CD8-positive, alpha-beta memory T cell (primary cell): Measurements from ENCODE around the gene EPHA6. TPM values are rescaled to one million over a fixed set of nuclear protein-coding genes. Genes with fewer than 3 reads are reported as not detected.

Experiments
- CTCF ChIA-PET: fragments of 350-600 bp; sonication (Branson Sonifier 250); formaldehyde crosslinking; loops from one replicate; lab custom pipeline; 2021; ENCODE audit warnings: antibody characterized with exemption; lab: Charles Lee
- POLR2A ChIA-PET: fragments of 350-600 bp; sonication (Branson Sonifier 250); formaldehyde crosslinking; loops from one replicate; lab custom pipeline; 2021; ENCODE audit warnings: antibody characterized with exemption; lab: Charles Lee
- DNase-seq, 5 donors: peaks; one replicate each; pipeline versions ENCODE4 v3.0.0 to v3.0.0-alpha.2; 2020 to 2022; ENCODE audit warnings: mixed read lengths in 1 of 5
- H3K27ac ChIP-seq: one replicate; pipeline ENCODE4 v1.7.0; 2013; ENCODE audit warnings: low read depth, mild to moderate bottlenecking, low read length, moderate library complexity
- H3K27me3 ChIP-seq: 2 replicates; pipeline ENCODE4 v1.7.0; 2013; ENCODE audit warnings: low read length, mild to moderate bottlenecking; ENCODE audit not compliant: insufficient read depth, poor library complexity, severe bottlenecking
- H3K36me3 ChIP-seq: 2 replicates; pipeline ENCODE4 v1.7.0; 2013; ENCODE audit warnings: mild to moderate bottlenecking, low read length, moderate library complexity; ENCODE audit not compliant: insufficient read depth
- H3K4me1 ChIP-seq: 2 replicates; pipeline ENCODE4 v1.7.0; 2013; ENCODE audit warnings: mild to moderate bottlenecking, low read length, moderate library complexity; ENCODE audit not compliant: insufficient read depth
- H3K4me3 ChIP-seq: 2 replicates; pipeline ENCODE4 v1.7.0; 2013; ENCODE audit warnings: mild to moderate bottlenecking, low read length
- H3K9me3 ChIP-seq: 2 replicates; pipeline ENCODE4 v1.7.0; 2013; ENCODE audit warnings: mild to moderate bottlenecking, low read length
- H3K27ac Mint-ChIP-seq, 8 donors: one replicate each; pipeline ENCODE4 v1.8.0; 2020 to 2021; ENCODE audit warnings: mixed read lengths in 8 of 8, mild to moderate bottlenecking in 6 of 8, inconsistent platforms in 3 of 8, moderate library complexity in 3 of 8
- H3K27me3 Mint-ChIP-seq, 2 donors: one replicate each; pipeline ENCODE4 v1.8.0; 2020 to 2021; ENCODE audit warnings: mixed read lengths in 2 of 2, mild to moderate bottlenecking in 1 of 2, moderate library complexity in 1 of 2
- H3K36me3 Mint-ChIP-seq, 3 donors: one replicate each; pipeline ENCODE4 v1.8.0; 2020 to 2021; ENCODE audit warnings: mixed read lengths in 3 of 3, inconsistent platforms in 1 of 3, mild to moderate bottlenecking in 1 of 3
- H3K4me1 Mint-ChIP-seq, 3 donors: one replicate each; pipeline ENCODE4 v1.8.0; 2020 to 2021; ENCODE audit warnings: mixed read lengths in 3 of 3, inconsistent platforms in 1 of 3, mild to moderate bottlenecking in 1 of 3
- H3K4me3 Mint-ChIP-seq, 7 donors: one replicate each; pipeline ENCODE4 v1.8.0; 2020 to 2021; ENCODE audit warnings: mixed read lengths in 7 of 7, mild to moderate bottlenecking in 6 of 7, moderate library complexity in 4 of 7, inconsistent platforms in 2 of 7
- H3K9me3 Mint-ChIP-seq, 5 donors: one replicate each; pipeline ENCODE4 v1.8.0; 2020 to 2022; ENCODE audit warnings: mixed read lengths in 5 of 5, mild to moderate bottlenecking in 3 of 5, moderate library complexity in 2 of 5, inconsistent platforms in 1 of 5
- polyA plus RNA-seq: library from polyadenylated mRNA; unstranded; fragments of 300-500 nt; fragmentation: Illumina TruSeq; gene quantifications from one replicate; pipeline ENCODE4 v1.2.3, GENCODE V29; 2021
- total RNA-seq, 2 experiments: library from RNA; stranded (reverse); gene quantifications; one replicate each; pipeline ENCODE4 v1.2.3, GENCODE V29; 2021

Gene EPHA6
- total and polyA plus RNA-seq, 3 experiments from 2014 or later = not detected

DNA sequence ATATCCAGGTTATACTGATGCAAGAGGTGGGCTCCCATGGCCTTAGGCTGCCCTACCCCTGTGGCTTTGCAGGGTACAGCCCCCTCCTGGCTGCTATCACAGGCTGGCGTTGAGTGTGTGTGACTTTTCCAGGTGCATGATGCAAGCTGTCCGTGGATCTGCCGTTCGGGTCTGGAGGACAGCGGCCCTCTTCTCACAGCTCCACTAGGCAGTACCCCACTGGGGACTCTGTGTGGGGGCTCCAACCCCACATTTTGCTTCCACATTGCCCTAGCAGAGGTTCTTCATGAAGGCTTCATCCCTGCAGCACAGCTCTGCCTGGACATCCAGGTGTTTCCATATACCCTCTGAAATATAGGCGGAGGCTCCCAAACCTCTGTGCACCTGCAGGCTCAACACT is 610.6 kb downstream of the EPHA6 start:
- H3K9me3 Mint-ChIP-seq = peaks cover 1 to 23% (median 10%) of the 10 kb centered on the region in 5 donors
- Histone ChIP-seq H3K4me1 (no peaks in the 10 kb centered on the region), H3K9me3 (no peaks in the 10 kb centered on the region), H3K27me3 (no peaks in the 10 kb centered on the region), H3K4me3 (no peak overlapping the region), H3K36me3 (no peaks in the 10 kb centered on the region), H3K27ac (no peak overlapping the region)
- no peak overlapping the region for H3K4me3 Mint-ChIP-seq
- ChIA-PET CTCF (no interaction called here), POLR2A (no interaction called here)
- H3K27ac Mint-ChIP-seq = no peak overlapping the region
- H3K27me3 Mint-ChIP-seq = no peaks in the 10 kb centered on the region
- H3K4me1 Mint-ChIP-seq = no peaks in the 10 kb centered on the region
- no peak for DNase-seq
- H3K36me3 Mint-ChIP-seq = no peaks in the 10 kb centered on the region

GRCh38 chr3:97430601-97431000 is 616.2 kb downstream of the EPHA6 start:
- Histone ChIP-seq H3K4me3 (no peak overlapping the region), H3K27ac (no peak overlapping the region), H3K9me3 (no peaks in the 10 kb centered on the region), H3K4me1 (no peaks in the 10 kb centered on the region), H3K27me3 (no peaks in the 10 kb centered on the region), H3K36me3 (no peaks in the 10 kb centered on the region)
- ChIA-PET POLR2A (no interaction called here), CTCF (no interaction called here)
- Mint-ChIP-seq H3K27ac (no peak overlapping the region), H3K4me3 (no peak overlapping the region), H3K4me1 (no peaks in the 10 kb centered on the region), H3K9me3 (peaks cover 1 to 17% (median 4%) of the 10 kb centered on the region in 5 donors), H3K36me3 (no peaks in the 10 kb centered on the region), H3K27me3 (no peaks in the 10 kb centered on the region)
- DNase-seq = no peak

DNA sequence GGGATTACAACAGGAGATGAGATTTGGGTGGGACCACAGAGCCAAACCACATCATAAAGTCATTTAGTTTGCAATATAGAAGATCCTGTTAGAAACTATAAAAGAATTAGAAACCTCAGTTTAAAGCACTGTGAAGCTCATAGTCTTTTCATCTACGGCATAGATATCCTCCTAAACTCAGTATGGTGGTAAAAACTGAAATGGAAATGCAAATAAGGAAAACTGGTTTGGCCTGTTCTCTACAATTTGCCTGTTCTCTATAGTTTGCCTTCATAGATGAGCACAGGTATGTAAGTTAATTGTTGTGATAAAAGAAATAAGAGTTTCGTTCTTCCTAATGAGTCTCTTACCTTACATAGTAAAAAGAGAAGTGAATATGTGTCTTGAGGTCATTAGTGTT is 618.5 kb downstream of the EPHA6 start:
- no peak overlapping the region for H3K27ac Mint-ChIP-seq
- no peaks in the 10 kb centered on the region for H3K9me3 ChIP-seq
- H3K27ac ChIP-seq = no peak overlapping the region
- H3K36me3 Mint-ChIP-seq = no peaks in the 10 kb centered on the region
- no peak overlapping the region for H3K4me3 ChIP-seq
- ChIA-PET CTCF (no interaction called here), POLR2A (no interaction called here)
- no peaks in the 10 kb centered on the region for H3K4me1 ChIP-seq
- H3K27me3 Mint-ChIP-seq = no peaks in the 10 kb centered on the region
- no peaks in the 10 kb centered on the region for H3K36me3 ChIP-seq
- no peaks in the 10 kb centered on the region for H3K27me3 ChIP-seq
- H3K4me3 Mint-ChIP-seq = no peak overlapping the region
- H3K9me3 Mint-ChIP-seq = no peaks in the 10 kb centered on the region
- no peaks in the 10 kb centered on the region for H3K4me1 Mint-ChIP-seq
- DNase-seq = no peak

GRCh38 chr3:97438131-97438530 is 623.7 kb downstream of the EPHA6 start:
- Mint-ChIP-seq H3K9me3 (peaks cover 0 to 4% (median 0%) of the 10 kb centered on the region in 5 donors), H3K4me1 (no peaks in the 10 kb centered on the region)
- H3K27me3 ChIP-seq = no peaks in the 10 kb centered on the region

DNA sequence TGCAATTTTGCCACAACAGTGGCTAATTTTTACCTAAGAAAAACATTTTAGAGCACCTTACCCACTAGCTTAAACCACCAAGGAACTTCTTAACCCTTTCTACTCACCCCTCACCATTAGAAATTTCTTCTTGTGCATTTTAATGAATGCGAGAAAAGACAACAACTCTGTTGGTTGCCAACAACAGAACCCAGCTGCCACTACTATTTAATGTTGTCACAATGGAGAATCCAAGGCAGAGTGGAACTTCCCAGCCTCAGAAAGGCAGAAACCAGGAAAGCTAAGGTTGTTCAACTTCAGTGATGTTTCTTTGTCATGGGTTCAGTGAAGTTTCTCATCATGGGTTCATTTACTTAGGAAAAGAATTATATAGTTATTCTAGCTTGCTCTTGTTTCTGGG is 625.0 kb downstream of the EPHA6 start:
- Mint-ChIP-seq H3K27ac (no peak overlapping the region), H3K9me3 (peaks cover 0 to 4% (median 0%) of the 10 kb centered on the region in 5 donors), H3K36me3 (no peaks in the 10 kb centered on the region), H3K4me1 (no peaks in the 10 kb centered on the region), H3K4me3 (no peak overlapping the region), H3K27me3 (no peaks in the 10 kb centered on the region)
- no peaks in the 10 kb centered on the region for H3K36me3 ChIP-seq
- ChIA-PET POLR2A (no interaction called here), CTCF (no interaction called here)
- H3K4me1 ChIP-seq = no peaks in the 10 kb centered on the region
- no peak overlapping the region for H3K4me3 ChIP-seq
- H3K27me3 ChIP-seq = no peaks in the 10 kb centered on the region
- no peak overlapping the region for H3K27ac ChIP-seq
- no peaks in the 10 kb centered on the region for H3K9me3 ChIP-seq
- no peak for DNase-seq

More at GRCh38 chr3:97438131-97438530, 623.7 kb downstream of the EPHA6 start:
- DNase-seq = no peak
- Mint-ChIP-seq H3K36me3 (no peaks in the 10 kb centered on the region), H3K4me3 (no peak overlapping the region), H3K27me3 (no peaks in the 10 kb centered on the region), H3K27ac (no peak overlapping the region)
- no peak overlapping the region for H3K4me3 ChIP-seq
- no peak overlapping the region for H3K27ac ChIP-seq
- no peaks in the 10 kb centered on the region for H3K9me3 ChIP-seq
- POLR2A ChIA-PET = no interaction called here
- CTCF ChIA-PET = no interaction called here
- H3K36me3 ChIP-seq = no peaks in the 10 kb centered on the region
- no peaks in the 10 kb centered on the region for H3K4me1 ChIP-seq

- H3K9me3 Mint-ChIP-seq = peaks cover 0 to 2% (median 0%) of the 10 kb centered on the region in 5 donors
- POLR2A ChIA-PET = no interaction called here
Observed at GRCh38 chr3:97464035-97464434, 649.6 kb downstream of the EPHA6 start.

DNA sequence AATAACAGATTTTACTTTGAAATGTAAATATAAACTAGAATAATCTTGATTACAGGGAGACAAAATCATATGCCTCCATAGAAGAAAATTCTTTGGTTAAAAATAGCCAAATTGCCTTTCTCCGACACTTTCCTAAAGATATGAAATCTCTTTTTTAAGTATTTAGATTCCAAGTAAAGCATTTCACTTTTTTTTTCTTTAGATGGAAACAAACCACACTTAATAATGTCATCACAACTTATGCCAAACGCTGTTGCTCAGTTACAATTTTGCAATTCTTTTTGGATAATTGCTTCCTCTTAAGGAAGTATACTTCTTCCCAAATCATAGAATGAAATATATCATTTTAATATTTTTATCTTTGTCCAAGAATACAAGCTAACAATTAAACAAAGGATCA is 656.1 kb downstream of the EPHA6 start:
- Histone ChIP-seq H3K4me3 (no peak overlapping the region), H3K27ac (no peak overlapping the region), H3K27me3 (no peaks in the 10 kb centered on the region), H3K9me3 (no peaks in the 10 kb centered on the region), H3K4me1 (no peaks in the 10 kb centered on the region), H3K36me3 (no peaks in the 10 kb centered on the region)
- POLR2A ChIA-PET = no interaction called here
- no peak overlapping the region for H3K4me3 Mint-ChIP-seq
- no peaks in the 10 kb centered on the region for H3K27me3 Mint-ChIP-seq
- CTCF ChIA-PET = no interaction called here
- peaks cover 0 to 8% (median 0%) of the 10 kb centered on the region in 5 donors for H3K9me3 Mint-ChIP-seq
- no peaks in the 10 kb centered on the region for H3K4me1 Mint-ChIP-seq
- DNase-seq = no peak
- H3K36me3 Mint-ChIP-seq = no peaks in the 10 kb centered on the region
- no peak overlapping the region for H3K27ac Mint-ChIP-seq

More at GRCh38 chr3:97464035-97464434, 649.6 kb downstream of the EPHA6 start:
- Histone ChIP-seq H3K36me3 (no peaks in the 10 kb centered on the region), H3K27ac (no peak overlapping the region), H3K9me3 (no peaks in the 10 kb centered on the region), H3K27me3 (no peaks in the 10 kb centered on the region), H3K4me3 (no peak overlapping the region), H3K4me1 (no peaks in the 10 kb centered on the region)
- Mint-ChIP-seq H3K27me3 (no peaks in the 10 kb centered on the region), H3K36me3 (no peaks in the 10 kb centered on the region), H3K27ac (no peak overlapping the region), H3K4me3 (no peak overlapping the region), H3K4me1 (no peaks in the 10 kb centered on the region)
- CTCF ChIA-PET = no interaction called here
- no peak for DNase-seq

DNA sequence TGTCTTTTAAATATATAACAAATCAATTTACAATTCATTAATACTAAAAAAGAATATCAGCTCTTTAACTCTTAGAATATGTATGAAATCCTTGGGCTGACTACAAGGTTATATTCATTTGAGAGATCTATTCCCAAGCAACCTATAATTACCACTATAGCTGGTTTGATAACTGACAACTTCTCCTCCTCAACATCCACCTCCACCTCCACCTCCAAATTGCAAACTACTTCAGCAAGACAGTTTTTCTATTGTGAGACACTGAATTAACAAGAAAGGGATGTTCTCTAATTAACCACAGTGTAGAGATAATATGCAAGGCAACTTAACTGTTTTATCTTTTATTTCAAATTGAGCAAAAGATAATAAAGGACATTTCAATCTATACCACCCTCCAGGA is 665.3 kb downstream of the EPHA6 start:
- ChIA-PET POLR2A (no interaction called here), CTCF (no interaction called here)
- no peaks in the 10 kb centered on the region for H3K36me3 Mint-ChIP-seq
- no peaks in the 10 kb centered on the region for H3K4me1 Mint-ChIP-seq
- H3K4me3 Mint-ChIP-seq = no peak overlapping the region
- DNase-seq = no peak
- Histone ChIP-seq H3K27me3 (no peaks in the 10 kb centered on the region), H3K9me3 (no peaks in the 10 kb centered on the region), H3K36me3 (no peaks in the 10 kb centered on the region), H3K4me3 (no peak overlapping the region), H3K27ac (no peak overlapping the region), H3K4me1 (no peaks in the 10 kb centered on the region)
- no peak overlapping the region for H3K27ac Mint-ChIP-seq
- H3K27me3 Mint-ChIP-seq = no peaks in the 10 kb centered on the region
- H3K9me3 Mint-ChIP-seq = peaks cover 0 to 4% (median 0%) of the 10 kb centered on the region in 5 donors
